ENCODE results near the gene AQP12A. TPM values are rescaled to one million over a fixed set of nuclear protein-coding genes. Genes with fewer than 3 reads are reported as not detected.
"Not testable (repeated sequence)": the region's sequence is repeated elsewhere in the genome, so short reads cannot be mapped to it uniquely, and the experiment has no call there.

Gene AQP12A
- total and polyA plus RNA-seq, 2 donors (not counting 1 experiment from before 2014, with no cell fraction given): not detected

DNA sequence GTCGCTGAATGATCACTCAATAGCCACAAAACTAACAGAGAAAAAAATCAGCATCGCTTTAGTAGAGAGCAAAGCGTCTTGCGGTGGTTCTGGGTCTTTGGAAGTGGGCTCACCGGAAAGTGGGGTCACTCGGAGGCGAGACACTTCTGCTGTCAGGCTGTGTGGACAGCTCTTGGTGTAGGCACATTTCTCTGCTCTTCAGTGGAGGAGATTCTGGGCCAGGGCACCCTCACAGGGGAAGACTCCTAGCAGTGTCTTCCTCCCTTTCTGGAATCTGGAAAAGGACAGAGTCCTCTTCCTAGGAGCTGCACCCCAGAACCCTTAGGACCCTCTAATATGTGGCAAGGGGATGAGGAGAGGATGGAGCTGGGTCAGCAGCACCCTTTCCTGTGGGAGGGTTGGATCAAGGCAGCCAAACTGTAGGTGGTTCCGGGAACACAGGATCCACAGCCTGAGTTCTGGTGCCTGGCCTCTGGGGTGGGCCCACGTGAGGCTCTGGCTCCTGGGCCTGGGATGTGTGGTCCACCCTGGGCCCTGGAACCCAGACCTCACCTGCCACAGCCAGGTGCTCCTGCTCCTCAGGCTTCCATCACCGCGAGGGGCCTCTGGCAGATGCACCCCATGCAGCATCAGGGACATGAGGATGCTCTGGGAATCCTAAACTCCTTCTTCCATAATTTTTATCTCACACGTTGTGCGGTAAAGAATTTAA lies 41.3 kb upstream of the AQP12A start:
- Histone ChIP-seq H3K36me3 (ENCODE audit: control insufficient read depth, insufficient read depth, low read length) (no peaks in the 10 kb centered on the region), H3K27me3 (ENCODE audit: control insufficient read depth, insufficient read depth, low read length) (peaks cover 6% of the 10 kb centered on the region), H3K4me3 (replicated peaks in 1 of 4; ENCODE audit: control extremely low read depth in 1 of 4, insufficient read depth in 1 of 4, low read depth in 3 of 4, low read length in 4 of 4) (no peak overlapping the region), H3K4me2 (ENCODE audit: extremely low read depth, insufficient read depth, low read length) (no peak overlapping the region), H2AFZ (ENCODE audit: low read length) (no peak overlapping the region), H4K20me1 (ENCODE audit: control insufficient read depth, extremely low read depth, insufficient read depth, low read length) (no peaks in the 10 kb centered on the region), H3K9me3 (ENCODE audit: control insufficient read depth, insufficient read depth, low read depth, low read length) (no peaks in the 10 kb centered on the region), H3K4me1 (ENCODE audit: control insufficient read depth, extremely low read depth, insufficient read depth, low read length) (no peaks in the 10 kb centered on the region), H3K27ac (ENCODE audit: insufficient read depth, low read length) (no peak overlapping the region), H3K9ac (ENCODE audit: insufficient read depth, low read length) (no peak overlapping the region), H3K79me2 (ENCODE audit: control insufficient read depth, insufficient read depth, low read length) (no peaks in the 10 kb centered on the region)
- DNase-seq (ENCODE audit: low read depth in 2 of 2): no peak
- no peak for TF ChIP-seq CTCF (conservative IDR thresholded peaks at IDR 0.05 in 1 of 2, IDR thresholded peaks at IDR 0.05 in 1 of 2; ENCODE audit: low read depth in 1 of 2, low read length in 2 of 2)
- TF ChIP-seq EZH2 (IDR thresholded peaks at IDR 0.05; ENCODE audit: low read length, missing control alignments): no peak

DNA sequence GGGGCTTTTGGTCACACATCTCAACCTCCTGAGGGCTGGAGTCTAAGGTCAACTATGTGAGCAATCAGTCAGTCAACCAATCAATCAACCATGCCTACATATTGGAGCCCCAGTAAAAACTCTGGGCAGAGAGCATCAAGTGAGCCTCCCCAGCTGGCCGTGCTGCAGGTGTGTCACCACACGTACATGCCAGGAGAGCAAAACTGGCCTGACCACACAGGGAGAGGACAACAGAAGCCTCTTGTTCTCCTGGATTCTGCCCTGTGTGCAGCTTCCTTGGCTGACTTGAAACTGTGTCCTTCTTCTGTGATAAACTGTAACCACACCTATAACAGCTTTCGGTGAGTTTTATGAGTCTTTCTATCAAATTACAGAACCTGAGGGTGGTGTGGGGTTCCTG lies 40.5 kb upstream of the AQP12A start:
- Histone ChIP-seq H3K4me2 (ENCODE audit: extremely low read depth, insufficient read depth, low read length) (no peak overlapping the region), H3K27ac (ENCODE audit: insufficient read depth, low read length) (no peak overlapping the region), H3K79me2 (ENCODE audit: control insufficient read depth, insufficient read depth, low read length) (no peaks in the 10 kb centered on the region), H2AFZ (ENCODE audit: low read length) (no peak overlapping the region), H4K20me1 (ENCODE audit: control insufficient read depth, extremely low read depth, insufficient read depth, low read length) (no peaks in the 10 kb centered on the region), H3K4me3 (replicated peaks in 1 of 4; ENCODE audit: control extremely low read depth in 1 of 4, insufficient read depth in 1 of 4, low read depth in 3 of 4, low read length in 4 of 4) (no peak overlapping the region), H3K36me3 (ENCODE audit: control insufficient read depth, insufficient read depth, low read length) (no peaks in the 10 kb centered on the region), H3K9me3 (ENCODE audit: control insufficient read depth, insufficient read depth, low read depth, low read length) (no peaks in the 10 kb centered on the region), H3K4me1 (ENCODE audit: control insufficient read depth, extremely low read depth, insufficient read depth, low read length) (no peaks in the 10 kb centered on the region), H3K9ac (ENCODE audit: insufficient read depth, low read length) (no peak overlapping the region), H3K27me3 (ENCODE audit: control insufficient read depth, insufficient read depth, low read length) (peaks cover 7% of the 10 kb centered on the region)
- no peak for DNase-seq (ENCODE audit: low read depth in 2 of 2)
- TF ChIP-seq CTCF (conservative IDR thresholded peaks at IDR 0.05 in 1 of 2, IDR thresholded peaks at IDR 0.05 in 1 of 2; ENCODE audit: low read depth in 1 of 2, low read length in 2 of 2) (no peak), EZH2 (IDR thresholded peaks at IDR 0.05; ENCODE audit: low read length, missing control alignments) (no peak)

DNA sequence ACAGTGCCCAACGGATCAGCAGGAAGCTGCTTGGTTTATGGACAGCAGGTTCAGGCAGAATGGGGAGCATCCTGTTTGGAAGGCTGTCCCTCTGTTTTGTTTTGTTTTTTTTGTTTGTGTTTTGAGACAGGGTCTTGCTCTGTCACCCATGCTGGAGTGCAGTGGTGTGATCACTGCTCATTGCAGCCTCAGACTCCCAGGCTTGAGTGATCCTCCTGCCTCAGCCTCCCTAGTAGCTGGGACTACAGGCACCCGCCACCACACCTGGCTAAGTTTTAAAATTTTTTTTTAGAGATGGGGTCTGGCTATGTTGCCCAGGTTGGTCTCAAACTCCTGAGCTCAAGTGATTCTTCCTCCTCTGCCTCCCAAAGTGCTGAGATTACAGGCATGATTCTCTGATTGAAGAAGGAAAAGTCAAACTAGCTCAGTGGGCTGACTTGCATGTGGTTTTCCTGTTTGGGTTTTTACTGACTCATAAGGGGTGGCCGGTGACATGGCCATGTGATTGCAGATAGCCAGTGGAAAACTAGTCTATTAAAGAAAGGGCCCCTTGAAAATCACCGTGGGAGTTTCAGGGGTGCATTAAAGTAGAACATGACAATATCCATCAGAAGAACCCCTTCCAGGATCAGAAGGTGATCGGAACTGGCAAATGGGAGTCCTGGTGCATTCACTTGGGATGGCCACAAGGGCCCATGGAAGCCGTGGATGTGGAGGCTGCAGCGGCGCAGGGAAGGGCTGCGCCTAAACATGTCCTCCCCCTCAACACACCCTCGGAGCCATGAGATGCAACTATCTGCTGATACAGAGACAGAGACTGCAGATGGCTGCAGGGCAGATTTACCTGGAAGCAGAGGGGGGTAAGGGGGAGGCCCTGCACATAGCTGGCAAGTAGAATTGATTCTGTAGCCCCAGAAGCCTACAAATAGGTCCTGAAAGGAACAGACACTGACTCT lies 35.5 kb upstream of the AQP12A start:
- Histone ChIP-seq H3K4me2 (ENCODE audit: extremely low read depth, insufficient read depth, low read length) (no peak overlapping the region), H3K4me1 (ENCODE audit: control insufficient read depth, extremely low read depth, insufficient read depth, low read length) (no peaks in the 10 kb centered on the region), H3K27me3 (ENCODE audit: control insufficient read depth, insufficient read depth, low read length) (peaks cover 3% of the 10 kb centered on the region), H3K9me3 (ENCODE audit: control insufficient read depth, insufficient read depth, low read depth, low read length) (no peaks in the 10 kb centered on the region), H3K4me3 (replicated peaks in 1 of 4; ENCODE audit: control extremely low read depth in 1 of 4, insufficient read depth in 1 of 4, low read depth in 3 of 4, low read length in 4 of 4) (no peak overlapping the region), H2AFZ (ENCODE audit: low read length) (no peak overlapping the region), H3K36me3 (ENCODE audit: control insufficient read depth, insufficient read depth, low read length) (no peaks in the 10 kb centered on the region), H4K20me1 (ENCODE audit: control insufficient read depth, extremely low read depth, insufficient read depth, low read length) (no peaks in the 10 kb centered on the region), H3K9ac (ENCODE audit: insufficient read depth, low read length) (no peak overlapping the region), H3K27ac (ENCODE audit: insufficient read depth, low read length) (no peak overlapping the region), H3K79me2 (ENCODE audit: control insufficient read depth, insufficient read depth, low read length) (no peaks in the 10 kb centered on the region)
- TF ChIP-seq EZH2 (IDR thresholded peaks at IDR 0.05; ENCODE audit: low read length, missing control alignments): no peak
- no peak for TF ChIP-seq CTCF (conservative IDR thresholded peaks at IDR 0.05 in 1 of 2, IDR thresholded peaks at IDR 0.05 in 1 of 2; ENCODE audit: low read depth in 1 of 2, low read length in 2 of 2)
- DNase-seq (ENCODE audit: low read depth in 2 of 2): peak in 1 of 2 donors; percentile 40

DNA sequence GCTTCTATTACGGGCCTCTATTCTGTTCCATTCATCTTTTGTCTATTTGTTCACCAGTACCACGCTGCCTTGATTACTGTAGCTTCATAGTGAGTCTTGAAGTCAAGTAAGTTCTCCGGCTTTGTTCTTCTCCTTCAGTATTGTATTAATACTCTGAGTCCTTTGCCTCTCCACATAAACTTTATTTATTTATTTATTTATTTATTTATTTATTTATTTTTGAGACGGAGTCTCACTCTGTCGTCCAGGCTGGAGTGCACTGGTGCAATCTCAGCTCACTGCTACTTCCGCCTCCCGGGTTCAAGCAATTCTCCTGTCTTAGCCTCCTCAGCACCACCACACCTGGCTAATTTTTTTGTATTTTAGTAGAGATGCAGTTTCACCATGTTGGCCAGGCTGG lies 31.8 kb upstream of the AQP12A start:
- not testable (repeated sequence) for H3K9me3 ChIP-seq (ENCODE audit: control insufficient read depth, insufficient read depth, low read depth, low read length); H4K20me1 ChIP-seq (ENCODE audit: control insufficient read depth, extremely low read depth, insufficient read depth, low read length); H3K4me1 ChIP-seq (ENCODE audit: control insufficient read depth, extremely low read depth, insufficient read depth, low read length); H3K79me2 ChIP-seq (ENCODE audit: control insufficient read depth, insufficient read depth, low read length); H3K4me2 ChIP-seq (ENCODE audit: extremely low read depth, insufficient read depth, low read length); H3K4me3 ChIP-seq (replicated peaks in 1 of 4; ENCODE audit: control extremely low read depth in 1 of 4, insufficient read depth in 1 of 4, low read depth in 3 of 4, low read length in 4 of 4); H3K27ac ChIP-seq (ENCODE audit: insufficient read depth, low read length); H3K27me3 ChIP-seq (ENCODE audit: control insufficient read depth, insufficient read depth, low read length); H2AFZ ChIP-seq (ENCODE audit: low read length); DNase-seq (ENCODE audit: low read depth in 2 of 2); H3K9ac ChIP-seq (ENCODE audit: insufficient read depth, low read length); H3K36me3 ChIP-seq (ENCODE audit: control insufficient read depth, insufficient read depth, low read length)
